GM18517 (cell line): ENCODE data around the gene ZSWIM9.
A peak's percentile ranks its signal among the peaks of the same experiment; 100 is the strongest.

Experiments
- ATAC-seq: cut with Tn5 transposase; IDR thresholded peaks from one replicate; pipeline ENCODE4 v1.9.1; 2021; ENCODE audit warnings: mild to moderate bottlenecking, moderate library complexity; ENCODE audit not compliant: unreplicated experiment

The ZSWIM9 gene

DNA sequence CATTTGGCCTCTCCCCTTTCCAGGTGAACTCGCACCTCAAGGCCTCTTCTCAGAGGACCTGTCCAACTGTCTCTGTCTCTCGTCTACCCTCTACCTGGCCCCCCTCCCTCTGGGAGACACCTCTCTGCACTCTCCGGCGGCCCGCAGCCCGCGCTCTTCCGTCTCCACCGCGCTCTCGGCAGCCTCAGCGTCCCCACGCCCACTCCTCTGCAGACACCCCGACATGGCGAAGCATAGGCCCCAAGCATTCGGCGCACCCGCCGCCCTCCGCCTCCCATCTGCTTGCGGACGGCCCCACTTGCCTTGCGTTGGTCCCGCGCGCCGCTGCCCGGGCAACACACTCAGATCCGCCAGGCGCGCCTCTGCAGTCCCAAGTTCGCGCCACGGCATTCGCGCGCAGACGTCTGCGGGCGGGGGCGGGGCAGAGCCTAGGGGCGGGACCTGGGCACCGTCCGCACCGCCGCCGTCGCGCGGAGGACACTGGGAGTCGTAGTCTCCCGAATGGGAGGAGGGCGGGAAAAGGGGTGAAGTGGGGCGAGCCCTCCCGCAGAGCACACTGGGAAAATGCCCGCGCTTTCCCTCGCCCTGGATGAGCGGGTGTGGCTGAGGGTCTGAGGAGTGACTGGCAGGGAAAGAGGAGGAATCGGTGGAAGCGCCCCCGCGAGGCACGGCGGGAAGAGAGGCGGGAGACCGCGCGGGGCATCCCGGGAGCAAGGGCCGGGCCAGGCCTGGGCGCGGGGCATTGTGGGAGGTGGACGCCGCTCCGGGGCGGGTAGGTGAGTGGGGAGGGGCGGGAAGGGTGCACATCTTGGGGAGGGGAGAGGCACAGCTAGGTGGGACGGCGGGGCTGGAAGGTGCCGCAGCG is at the start of gene ZSWIM9, which contains the start of gene LIG1:
ZSWIM9 (plus strand) TSS at position 742 of the 865 bp plus-strand sequence. CDS start 1,123 bp downstream, outside the sequence.
LIG1 (minus strand) TSS at position 406 of the 865 bp plus-strand sequence. CDS start 4,778 bp downstream, outside the sequence.
- ATAC-seq, result peak; percentile 64

DNA sequence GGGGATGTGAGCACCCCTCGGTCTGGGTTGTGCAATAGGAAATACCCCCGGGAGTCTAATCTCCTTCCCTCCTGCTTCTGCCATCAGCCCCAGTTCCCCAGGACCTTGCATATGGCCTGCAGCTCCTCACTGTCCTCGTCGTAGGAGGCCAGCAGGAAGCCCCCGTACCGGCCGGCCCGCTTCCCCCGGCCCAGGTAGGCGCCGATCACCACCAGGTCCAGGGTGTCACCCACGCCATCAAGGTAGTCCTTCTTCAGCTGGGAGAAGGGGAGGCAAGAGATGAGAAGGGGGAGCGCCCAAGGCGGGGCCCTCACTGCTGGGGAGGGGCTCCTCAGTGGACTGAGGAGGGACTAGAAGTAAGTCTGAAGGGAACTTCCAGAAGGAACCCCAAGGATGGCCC is 49.4 kb upstream of the ZSWIM9 start:
- no peak for ATAC-seq

DNA sequence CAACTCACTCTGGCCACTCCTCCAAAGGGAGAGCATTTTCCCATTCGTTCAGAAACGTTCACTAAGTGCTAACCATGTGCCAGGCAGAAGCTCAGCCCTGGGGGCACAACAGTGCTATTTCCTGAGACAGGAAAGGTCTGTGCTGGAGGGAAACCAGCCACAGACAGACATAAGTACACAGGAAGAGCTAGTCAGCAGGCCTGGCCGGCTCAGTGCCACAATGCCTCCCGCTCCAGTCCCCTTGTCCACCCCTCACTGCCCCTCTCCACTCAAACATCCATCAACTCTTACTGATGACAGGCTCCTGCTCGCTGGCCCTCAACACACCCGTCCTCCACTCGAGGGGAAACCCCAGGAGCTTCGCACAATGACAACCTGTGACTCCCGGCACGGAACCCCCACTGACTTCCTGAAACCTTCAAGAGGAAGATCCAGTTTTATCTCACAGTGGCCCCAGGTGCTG is 48.5 kb upstream of the ZSWIM9 start:
- ATAC-seq, result no peak

DNA sequence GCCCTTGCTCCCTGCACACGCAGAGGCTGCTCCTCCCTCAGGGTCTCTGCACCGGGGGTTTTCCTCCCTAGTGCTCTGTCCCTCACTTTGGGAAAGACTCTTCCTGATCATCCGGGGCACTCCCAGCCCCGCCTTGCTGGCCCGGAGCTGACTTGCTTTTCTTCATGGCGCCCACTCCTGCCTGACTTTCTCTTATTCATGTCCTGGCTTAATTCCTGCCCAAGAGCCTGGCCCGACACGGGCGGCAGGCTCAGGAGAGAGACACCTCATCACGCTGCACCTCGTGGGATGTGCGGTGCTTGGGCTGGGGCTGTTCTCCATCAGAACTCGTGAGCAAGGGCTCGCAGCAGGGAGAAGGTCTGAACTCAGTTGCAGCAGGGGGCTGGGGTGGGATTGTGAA is 48.1 kb upstream of the ZSWIM9 start:
- no peak for ATAC-seq

DNA sequence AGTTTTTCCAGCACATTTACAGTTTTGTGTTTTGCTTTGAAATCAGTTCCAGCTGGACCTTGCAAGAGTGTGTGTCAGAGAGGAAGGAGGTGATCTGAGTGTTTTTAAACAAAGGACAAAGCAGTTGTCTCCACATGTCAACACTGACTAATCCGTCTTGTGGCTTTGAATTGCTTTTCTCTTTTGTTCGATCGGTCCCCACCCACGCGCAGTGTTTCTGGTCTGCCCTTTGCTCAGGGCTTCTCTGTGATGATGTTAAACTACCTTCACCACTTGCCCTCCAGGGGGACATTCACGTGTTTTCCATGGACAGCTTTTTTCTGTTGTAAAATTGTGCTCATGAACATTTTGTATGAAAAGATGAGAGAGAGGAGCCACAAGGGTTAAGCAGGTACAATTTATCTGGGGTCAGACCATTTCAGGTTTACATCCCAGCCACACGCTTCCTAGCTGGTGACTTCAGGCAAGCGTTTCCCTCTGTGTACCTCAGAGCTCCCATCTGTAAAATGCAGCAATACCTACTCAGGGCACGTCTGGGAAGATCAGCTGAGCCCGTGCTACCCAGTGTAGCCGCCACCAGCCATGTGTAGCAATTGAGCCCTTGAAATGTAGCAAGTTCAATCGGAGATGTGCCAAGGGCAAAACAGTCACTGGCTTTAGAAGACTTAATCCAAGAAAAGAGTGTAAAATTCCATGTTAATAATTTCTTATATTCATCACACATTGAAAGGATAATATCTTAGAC is 46.4 kb upstream of the ZSWIM9 start:
- no peak for ATAC-seq

DNA sequence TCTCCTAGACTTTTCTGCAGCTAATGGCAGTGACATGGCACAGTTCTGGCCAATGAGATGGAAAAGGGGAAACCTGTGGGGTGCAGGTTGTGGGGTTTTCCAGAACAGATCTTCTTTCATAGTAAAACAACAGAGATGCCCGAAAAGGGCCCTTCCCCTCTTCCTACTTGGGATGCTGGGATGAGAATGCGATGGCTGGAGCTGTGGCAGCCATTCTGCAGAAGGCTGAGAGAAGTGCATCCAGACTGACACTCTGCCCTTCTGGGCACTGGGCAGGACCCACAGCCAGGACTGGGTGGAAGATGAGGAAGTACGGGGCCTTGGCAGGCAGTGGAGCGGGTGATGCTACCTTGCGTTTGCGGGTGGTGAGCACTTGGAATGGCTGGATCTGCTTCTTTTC is 42.9 kb upstream of the ZSWIM9 start:
- ATAC-seq, result no peak

DNA sequence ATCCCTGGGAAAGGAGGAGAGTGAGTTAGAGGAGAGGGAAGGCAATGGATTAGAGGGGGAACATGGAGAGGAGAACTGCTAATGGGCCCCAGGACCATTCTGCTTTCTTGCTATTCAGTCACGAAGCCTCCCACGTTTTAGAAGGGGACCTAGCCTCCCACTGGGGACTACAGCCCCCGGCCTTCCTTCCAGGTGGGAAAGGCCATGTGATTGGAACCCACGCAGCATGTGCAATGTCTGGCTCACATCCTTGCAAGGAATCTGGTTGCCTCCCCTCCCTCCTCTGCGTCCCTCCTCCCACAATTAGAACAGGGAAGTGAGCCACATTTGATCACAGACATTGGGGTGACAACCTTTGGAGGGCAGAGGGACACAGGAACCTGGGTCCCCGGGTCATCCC is 37.4 kb upstream of the ZSWIM9 start:
- ATAC-seq, result no peak

DNA sequence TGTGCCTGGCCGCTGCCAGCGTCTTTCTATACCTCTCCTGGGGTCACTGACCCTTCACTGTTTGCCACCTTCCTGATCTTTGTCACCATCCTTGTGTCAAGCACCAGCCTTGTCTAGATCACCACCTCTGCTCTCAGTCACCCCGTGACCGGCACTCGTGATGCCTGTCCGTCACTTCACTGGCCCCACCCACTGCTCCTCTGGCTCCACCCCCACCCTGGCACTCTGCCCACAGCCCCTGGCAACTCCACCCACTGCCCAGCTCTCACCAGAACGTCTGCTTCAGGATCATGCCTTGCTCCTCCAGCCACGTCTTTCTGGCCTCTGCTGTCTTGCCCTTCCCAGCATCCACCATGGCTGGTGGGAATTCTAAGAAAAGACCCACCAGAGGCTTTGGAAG is 35.1 kb upstream of the ZSWIM9 start:
- no peak for ATAC-seq

DNA sequence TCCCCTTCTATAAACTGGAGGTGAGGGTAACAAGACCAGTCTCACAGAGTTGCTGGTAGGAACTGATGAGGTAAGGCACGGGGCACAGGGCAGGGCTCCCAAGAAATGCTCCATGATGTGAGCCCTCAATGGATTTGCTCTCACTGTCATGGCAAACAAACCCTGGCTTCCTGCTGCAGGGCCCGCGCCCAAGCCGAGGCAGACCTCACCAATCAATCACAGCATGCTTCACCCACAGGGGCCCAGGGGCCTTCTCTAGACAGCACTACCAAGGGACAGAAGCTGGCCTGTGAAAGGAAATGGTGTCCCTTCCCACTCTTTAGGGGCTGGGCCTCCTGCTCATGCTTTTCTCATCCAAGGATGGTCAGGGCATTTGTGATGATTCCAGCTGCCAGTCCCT is 33.9 kb upstream of the ZSWIM9 start:
- ATAC-seq, result no peak

DNA sequence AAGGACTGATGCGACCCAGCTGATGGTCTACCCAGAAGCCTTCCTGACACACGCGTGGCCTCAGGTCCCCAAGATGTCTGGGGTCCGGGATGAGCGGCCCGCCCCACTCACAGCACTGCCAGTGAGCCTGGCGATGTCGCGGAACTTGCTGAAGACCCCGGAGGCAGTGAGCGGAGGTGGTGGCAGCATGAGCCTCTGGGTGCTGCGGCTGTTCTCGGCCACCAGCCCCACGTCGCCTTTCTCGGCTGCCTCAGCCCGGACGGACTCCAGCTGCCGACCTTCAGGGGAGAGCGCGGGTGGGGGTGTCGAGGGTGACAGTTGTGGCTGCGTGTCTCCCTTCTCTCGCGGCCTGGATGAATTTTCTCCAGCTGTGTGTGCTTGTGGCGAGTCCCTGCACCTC is 33.1 kb upstream of the ZSWIM9 start:
- ATAC-seq, result no peak

DNA sequence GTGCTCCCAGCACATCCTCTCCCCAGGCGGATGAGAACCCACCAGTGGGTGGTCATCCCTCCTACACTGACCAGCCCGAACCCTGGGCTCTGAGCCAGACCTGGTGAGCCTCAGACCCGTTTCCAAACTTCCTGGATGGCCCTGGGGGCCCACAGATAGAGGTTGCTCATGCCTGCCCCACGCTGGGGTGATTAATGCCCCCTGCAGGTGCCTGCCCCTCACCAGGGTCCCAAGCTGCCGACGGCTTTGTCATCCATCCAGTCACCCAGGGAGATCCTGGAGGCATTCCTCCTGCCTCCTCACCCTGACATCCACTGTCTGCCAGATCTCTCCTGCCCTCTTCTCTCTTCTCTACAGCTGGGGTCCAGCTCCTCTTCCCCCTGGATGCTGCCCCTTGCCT is 31.4 kb upstream of the ZSWIM9 start:
- no peak for ATAC-seq

DNA sequence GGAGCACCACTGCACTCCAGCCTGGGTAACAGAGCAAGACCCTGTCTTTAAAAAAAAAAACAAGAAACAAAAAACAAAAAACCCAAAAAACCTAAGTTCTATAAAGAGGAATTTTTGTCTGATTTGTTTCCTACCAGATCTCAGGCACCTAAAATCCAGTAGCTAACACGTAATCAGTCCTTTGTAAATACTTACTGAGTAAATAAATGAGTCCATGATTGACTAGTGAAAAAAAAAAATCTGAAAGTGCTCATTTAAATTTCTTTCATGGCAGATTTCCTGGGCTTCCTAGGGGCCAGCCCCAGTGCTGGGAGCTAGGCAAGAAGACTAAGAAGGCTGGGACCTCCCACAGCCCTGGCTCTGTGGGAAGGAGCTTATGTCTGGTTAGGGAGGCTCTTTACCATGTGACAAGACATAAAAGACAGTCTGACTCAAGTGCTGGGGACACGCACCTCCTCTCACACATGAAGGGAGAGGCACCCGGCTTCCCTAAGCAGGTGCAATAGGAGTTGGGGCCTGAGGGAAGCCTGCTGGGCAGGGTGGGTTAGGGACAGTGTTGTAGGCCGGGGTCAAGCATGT is 22.8 kb upstream of the ZSWIM9 start:
- ATAC-seq, result no peak

DNA sequence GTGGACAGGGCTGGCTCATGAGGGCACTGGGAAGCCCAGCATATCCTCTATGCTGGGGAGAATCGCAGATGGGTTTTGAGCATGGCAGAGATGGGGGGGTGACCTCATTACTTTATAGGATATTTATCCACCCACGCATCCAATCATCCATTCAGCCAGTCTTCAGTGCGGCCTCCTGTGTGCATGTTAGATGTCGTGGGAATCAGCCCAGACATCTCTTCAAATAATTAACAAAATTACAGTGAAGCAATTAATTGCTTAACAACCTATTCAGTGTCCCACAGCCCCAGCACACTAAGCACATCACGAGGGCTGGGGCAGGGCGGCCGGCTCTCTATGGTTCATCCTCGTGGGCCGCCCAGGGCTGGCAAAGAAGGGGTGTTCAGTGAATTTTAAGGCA is 21.9 kb upstream of the ZSWIM9 start:
- ATAC-seq, result no peak

DNA sequence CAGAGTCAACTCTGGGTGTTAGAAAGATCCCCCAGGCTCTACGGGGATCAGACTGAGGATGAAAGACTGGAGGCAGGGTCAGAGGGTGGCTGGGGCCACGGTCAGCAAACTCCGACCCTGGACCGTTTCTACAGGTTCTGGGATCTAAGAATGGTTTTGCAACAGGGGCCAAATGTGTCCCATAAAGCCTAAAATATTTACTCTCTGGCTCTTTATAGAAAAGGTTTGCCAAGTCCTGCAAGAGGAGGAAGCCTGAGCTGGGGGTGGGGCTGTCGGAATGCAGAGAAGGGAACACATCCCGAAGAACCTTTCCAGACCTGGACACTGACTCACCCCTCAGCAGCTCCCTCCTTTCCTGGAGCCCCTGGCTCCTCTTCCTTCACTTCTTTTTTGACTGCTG is 21.1 kb upstream of the ZSWIM9 start:
- no peak for ATAC-seq

DNA sequence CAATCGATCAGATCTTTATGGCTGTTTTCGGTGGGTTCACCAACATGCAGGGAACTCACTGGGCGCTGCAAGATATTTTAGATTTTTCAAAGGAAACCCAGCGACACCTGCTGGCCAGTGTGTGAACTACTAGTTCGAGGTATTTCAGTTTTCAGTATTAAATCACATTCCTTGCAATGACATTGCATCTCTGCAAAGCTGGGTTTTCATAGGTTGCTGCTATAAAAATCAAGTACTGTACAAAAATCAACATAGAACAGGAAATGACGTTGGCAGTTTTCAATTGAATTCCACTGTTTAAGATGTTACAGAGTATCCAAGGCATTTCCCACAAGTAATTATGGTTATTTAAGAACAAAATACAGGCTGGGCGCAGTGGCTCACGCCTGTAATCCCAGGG is 17.9 kb upstream of the ZSWIM9 start:
- no peak for ATAC-seq

DNA sequence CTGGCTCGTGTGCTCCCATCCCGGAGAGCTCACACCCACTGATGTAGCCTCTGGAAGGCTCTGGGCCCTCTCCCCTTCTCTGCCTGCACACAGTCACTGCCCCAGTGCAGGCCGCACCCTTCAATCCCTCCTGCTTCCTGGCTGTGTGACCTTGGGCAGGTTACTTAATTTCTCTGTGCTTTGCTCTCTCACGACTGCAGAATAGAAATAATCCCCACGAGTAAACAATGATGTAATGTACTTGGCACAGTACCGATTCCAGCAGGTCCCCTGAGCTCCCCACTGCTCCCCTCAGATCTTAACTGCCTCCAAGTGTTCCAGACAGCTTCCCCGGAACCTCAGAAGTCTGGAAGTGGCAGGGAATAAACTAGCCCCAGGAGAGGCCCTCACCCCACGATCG is 16.5 kb upstream of the ZSWIM9 start:
- ATAC-seq, result no peak

DNA sequence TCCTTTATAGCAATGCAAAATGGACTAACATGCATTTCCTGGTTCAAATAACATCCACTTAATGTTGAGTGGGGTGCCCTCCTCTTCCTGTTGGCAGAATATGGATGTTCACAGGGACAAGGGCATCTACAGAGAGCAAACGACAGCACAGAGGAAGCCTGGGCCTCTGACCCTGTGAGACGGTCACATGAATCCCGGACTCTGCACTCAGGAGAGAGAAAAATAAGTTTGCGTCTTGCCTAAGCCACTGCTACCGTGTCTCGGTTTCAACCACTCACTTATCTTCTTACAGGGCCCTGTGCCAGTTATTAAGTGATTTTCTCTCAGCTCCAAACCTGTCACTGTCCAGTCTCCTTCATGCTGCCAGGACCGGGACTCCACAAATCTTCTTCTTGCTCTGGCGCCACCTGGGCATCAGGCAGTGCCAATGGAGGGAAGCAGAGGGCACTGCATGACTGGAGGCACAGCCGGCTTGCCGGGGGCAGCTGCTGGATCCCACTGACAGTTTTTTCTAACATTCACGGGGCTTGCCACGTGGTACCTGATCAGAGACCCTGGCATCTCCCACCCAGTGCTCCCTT is 12.2 kb upstream of the ZSWIM9 start:
- ATAC-seq, result no peak

DNA sequence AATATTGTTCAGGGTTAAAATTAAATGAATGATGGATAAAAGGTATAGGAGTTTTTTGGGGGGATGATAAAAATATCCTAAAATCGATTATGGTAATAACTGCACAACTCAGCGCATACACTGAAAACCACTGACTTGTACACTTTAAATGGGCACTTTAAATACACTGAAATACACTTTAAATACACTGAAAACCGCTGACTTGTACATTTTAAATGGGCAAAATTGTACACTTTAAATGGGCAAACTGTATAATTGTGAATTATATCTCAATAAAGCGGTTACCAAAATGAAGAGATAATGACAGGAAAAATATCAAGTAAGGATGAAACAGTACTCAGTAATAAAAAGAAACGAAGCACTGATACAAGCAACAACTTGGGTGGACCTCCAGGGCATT is 1.8 kb upstream of the ZSWIM9 start:
- ATAC-seq, result no peak

DNA sequence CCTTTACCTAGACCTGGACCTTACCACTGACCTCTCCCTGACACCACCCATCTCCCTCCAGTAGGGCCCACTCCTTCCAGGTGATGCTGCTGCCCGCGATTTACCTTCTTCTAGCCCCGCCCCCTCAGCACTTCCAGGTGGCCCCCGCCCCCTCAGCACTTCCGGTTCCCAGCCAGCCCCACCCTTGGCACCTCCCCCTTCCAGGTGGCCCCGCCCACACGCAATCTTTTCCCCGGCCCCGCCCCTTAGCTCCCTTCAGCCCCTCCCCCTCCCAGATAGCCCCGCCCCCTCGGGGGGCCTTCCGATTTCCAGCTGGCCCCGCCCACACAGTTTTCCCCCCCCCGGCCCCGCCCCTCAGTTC is 922 bp upstream of the ZSWIM9 start:
- ATAC-seq, result no peak

DNA sequence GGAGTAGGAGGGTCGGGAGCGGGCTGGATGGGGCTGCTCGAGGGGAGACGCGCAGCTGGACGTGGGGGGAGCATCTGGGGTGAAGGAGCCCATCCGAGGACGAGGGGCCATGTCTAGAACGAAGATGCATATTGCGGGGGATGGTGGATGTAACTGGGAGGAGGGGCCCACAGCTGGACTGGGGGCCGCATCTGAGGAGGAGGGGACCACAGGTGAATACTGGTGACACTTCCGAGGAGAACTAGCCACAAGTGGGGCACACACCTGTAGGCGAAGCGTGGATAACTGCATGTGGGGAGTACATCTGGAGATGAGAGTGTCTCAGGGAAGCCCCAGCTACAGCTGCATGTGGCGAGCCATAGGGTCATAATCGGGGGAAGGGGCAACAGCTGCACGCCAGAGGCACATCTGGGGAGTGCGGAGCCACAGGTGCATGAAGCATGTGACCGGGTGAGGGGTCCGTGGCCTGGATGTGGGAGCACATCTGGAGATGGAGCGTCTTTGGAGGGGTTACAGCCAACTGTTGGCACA is 402 bp downstream of the ZSWIM9 start:
- no peak for ATAC-seq

DNA sequence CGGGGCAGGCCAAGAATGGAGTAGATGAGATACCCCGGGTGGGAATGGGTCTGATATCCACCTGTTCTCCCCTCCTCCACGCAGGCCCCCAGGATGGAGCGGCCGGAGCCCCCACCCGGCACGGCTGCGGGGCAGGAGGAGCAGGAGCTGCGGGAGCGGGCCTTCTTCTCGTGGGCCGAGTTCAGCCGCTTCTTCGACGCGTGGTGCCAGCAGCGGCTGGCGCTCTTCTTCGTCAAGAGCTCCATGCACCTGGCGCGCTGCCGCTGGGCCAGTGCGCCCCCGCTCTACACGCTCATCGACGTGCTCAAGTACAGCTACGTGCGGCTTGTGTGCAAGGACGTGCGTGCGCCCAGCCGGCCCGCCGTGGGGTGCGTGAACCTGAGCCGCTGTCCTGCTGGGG is 1.2 kb downstream of the ZSWIM9 start:
- ATAC-seq, result no peak
